Measurements from ENCODE around the gene EEF1G. TPM values are rescaled to one million over a fixed set of nuclear protein-coding genes. Genes with fewer than 3 reads are reported as not detected.
A peak's percentile ranks its signal among the peaks of the same experiment; 100 is the strongest.

EEF1G gene
- total and polyA plus RNA-seq, 2 of the 13 experiments (the other 11 are each of a cell fraction or from before 2014, with no cell fraction given), result 1,787 to 2,144 TPM

DNA sequence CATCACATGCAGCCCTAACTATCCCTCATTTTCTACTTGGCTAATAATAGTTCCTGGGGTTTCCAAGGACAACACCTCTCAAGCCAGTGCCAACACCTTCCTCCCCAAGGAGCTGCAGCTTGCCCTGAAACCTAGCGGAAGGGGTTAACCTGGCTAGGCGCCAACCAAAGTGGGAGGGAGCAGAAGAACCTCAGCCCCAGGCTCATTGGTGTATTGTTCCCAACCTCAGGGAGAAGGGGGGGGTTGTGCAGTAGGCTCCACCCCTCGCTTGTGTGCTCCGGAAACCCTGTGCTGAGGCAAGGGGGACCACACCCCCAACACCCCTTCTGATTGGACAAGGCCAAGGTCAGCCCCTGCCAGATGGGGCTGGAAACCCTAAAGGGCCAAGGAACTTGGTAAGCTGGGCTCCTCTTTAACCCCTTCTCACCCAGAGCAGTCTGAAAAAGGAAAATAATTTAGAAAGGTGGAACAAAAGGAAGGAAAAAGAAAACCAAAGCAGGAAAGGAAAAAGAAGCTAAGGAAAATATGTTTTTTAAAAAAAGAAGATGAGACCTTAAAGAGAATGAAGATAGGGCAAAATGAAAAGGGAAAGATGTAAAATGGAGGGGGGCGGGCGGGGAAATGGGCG is 25.5 kb upstream of the EEF1G start (continued):
- TF ChIP-seq, protein P1, sequence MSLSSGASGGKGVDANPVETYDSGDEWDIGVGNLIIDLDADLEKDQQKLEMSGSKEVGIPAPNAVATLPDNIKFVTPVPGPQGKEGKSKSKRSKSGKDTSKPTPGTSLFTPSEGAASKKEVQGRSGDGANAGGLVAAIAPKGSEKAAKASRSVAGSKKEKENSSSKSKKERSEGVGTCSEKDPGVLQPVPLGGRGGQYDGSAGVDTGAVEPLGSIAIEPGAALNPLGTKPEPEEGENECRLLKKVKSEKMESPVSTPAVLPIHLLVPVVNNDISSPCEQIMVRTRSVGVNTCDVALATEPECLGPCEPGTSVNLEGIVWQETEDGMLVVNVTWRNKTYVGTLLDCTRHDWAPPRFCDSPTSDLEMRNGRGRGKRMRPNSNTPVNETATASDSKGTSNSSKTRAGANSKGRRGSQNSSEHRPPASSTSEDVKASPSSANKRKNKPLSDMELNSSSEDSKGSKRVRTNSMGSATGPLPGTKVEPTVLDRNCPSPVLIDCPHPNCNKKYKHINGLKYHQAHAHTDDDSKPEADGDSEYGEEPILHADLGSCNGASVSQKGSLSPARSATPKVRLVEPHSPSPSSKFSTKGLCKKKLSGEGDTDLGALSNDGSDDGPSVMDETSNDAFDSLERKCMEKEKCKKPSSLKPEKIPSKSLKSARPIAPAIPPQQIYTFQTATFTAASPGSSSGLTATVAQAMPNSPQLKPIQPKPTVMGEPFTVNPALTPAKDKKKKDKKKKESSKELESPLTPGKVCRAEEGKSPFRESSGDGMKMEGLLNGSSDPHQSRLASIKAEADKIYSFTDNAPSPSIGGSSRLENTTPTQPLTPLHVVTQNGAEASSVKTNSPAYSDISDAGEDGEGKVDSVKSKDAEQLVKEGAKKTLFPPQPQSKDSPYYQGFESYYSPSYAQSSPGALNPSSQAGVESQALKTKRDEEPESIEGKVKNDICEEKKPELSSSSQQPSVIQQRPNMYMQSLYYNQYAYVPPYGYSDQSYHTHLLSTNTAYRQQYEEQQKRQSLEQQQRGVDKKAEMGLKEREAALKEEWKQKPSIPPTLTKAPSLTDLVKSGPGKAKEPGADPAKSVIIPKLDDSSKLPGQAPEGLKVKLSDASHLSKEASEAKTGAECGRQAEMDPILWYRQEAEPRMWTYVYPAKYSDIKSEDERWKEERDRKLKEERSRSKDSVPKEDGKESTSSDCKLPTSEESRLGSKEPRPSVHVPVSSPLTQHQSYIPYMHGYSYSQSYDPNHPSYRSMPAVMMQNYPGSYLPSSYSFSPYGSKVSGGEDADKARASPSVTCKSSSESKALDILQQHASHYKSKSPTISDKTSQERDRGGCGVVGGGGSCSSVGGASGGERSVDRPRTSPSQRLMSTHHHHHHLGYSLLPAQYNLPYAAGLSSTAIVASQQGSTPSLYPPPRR (CRISPR knock-in tag; IDR thresholded peaks at IDR 0.05; ENCODE audit: borderline replicate concordance), result peak; percentile 28; the same call in 1 of the 2 replicates
- TF ChIP-seq, protein P2, sequence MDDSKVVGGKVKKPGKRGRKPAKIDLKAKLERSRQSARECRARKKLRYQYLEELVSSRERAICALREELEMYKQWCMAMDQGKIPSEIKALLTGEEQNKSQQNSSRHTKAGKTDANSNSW (CRISPR knock-in tag; IDR thresholded peaks at IDR 0.05; ENCODE audit: borderline replicate concordance), result no peak
- TF ChIP-seq ZNF83 (CRISPR knock-in tag; IDR thresholded peaks at IDR 0.05; ENCODE audit: borderline replicate concordance) (no peak), ZNF256 (CRISPR knock-in tag; conservative IDR thresholded peaks at IDR 0.05) (no peak), NFYB (CRISPR knock-in tag; IDR thresholded peaks at IDR 0.05) (peak; percentile 83), TEAD2 (CRISPR knock-in tag; IDR thresholded peaks at IDR 0.05) (no peak), PCBP1 (IDR thresholded peaks at IDR 0.05; ENCODE audit: borderline replicate concordance, low read depth, low read length) (no peak), TARDBP (CRISPR knock-in tag; IDR thresholded peaks at IDR 0.05) (peak; percentile 75), ZNF564 (CRISPR knock-in tag; IDR thresholded peaks at IDR 0.05) (no peak), ZFP82 (CRISPR knock-in tag; IDR thresholded peaks at IDR 0.05; ENCODE audit: borderline replicate concordance) (no peak), CEBPG (CRISPR knock-in tag; IDR thresholded peaks at IDR 0.05) (peak; percentile 54), FLYWCH1 (CRISPR knock-in tag; IDR thresholded peaks at IDR 0.05) (no peak), NFIC (IDR thresholded peaks at IDR 0.05; ENCODE audit: low read length) (peak; percentile 87), KAT7 (CRISPR knock-in tag; IDR thresholded peaks at IDR 0.05; ENCODE audit: borderline replicate concordance) (no peak), CCAR2 (optimal IDR thresholded peaks at IDR 0.05; ENCODE audit: low read depth, low read length) (no peak), MXD4 (CRISPR knock-in tag; IDR thresholded peaks at IDR 0.05) (no peak), RAD21 (CRISPR knock-in tag; IDR thresholded peaks at IDR 0.05) (no peak), KDM5A (IDR thresholded peaks at IDR 0.05; ENCODE audit: borderline replicate concordance, low read length) (peak; percentile 3; the same call in 1 of the 2 replicates)
- TF ChIP-seq, protein P3, sequence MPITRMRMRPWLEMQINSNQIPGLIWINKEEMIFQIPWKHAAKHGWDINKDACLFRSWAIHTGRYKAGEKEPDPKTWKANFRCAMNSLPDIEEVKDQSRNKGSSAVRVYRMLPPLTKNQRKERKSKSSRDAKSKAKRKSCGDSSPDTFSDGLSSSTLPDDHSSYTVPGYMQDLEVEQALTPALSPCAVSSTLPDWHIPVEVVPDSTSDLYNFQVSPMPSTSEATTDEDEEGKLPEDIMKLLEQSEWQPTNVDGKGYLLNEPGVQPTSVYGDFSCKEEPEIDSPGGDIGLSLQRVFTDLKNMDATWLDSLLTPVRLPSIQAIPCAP (CRISPR knock-in tag; IDR thresholded peaks at IDR 0.05; ENCODE audit: low read depth), result no peak
- TF ChIP-seq, protein P4, sequence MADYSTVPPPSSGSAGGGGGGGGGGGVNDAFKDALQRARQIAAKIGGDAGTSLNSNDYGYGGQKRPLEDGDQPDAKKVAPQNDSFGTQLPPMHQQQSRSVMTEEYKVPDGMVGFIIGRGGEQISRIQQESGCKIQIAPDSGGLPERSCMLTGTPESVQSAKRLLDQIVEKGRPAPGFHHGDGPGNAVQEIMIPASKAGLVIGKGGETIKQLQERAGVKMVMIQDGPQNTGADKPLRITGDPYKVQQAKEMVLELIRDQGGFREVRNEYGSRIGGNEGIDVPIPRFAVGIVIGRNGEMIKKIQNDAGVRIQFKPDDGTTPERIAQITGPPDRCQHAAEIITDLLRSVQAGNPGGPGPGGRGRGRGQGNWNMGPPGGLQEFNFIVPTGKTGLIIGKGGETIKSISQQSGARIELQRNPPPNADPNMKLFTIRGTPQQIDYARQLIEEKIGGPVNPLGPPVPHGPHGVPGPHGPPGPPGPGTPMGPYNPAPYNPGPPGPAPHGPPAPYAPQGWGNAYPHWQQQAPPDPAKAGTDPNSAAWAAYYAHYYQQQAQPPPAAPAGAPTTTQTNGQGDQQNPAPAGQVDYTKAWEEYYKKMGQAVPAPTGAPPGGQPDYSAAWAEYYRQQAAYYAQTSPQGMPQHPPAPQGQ (CRISPR knock-in tag; IDR thresholded peaks at IDR 0.05; ENCODE audit: borderline replicate concordance), result no peak
- TF ChIP-seq, protein P5, sequence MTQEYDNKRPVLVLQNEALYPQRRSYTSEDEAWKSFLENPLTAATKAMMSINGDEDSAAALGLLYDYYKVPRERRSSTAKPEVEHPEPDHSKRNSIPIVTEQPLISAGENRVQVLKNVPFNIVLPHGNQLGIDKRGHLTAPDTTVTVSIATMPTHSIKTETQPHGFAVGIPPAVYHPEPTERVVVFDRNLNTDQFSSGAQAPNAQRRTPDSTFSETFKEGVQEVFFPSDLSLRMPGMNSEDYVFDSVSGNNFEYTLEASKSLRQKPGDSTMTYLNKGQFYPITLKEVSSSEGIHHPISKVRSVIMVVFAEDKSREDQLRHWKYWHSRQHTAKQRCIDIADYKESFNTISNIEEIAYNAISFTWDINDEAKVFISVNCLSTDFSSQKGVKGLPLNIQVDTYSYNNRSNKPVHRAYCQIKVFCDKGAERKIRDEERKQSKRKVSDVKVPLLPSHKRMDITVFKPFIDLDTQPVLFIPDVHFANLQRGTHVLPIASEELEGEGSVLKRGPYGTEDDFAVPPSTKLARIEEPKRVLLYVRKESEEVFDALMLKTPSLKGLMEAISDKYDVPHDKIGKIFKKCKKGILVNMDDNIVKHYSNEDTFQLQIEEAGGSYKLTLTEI (CRISPR knock-in tag; conservative IDR thresholded peaks at IDR 0.05), result no peak

Measured in HepG2 (cell line).